Glomerular endothelial cell (primary cell): ENCODE measurements around the gene HOXD12. TPM values are rescaled to one million over a fixed set of nuclear protein-coding genes. Genes with fewer than 3 reads are reported as not detected.

Experiments used
- DNase-seq: peaks from one replicate; pipeline ENCODE4 v3.0.0-alpha.2; 2011; ENCODE audit warnings: low read depth, low spot score; ENCODE audit errors: extremely low read depth
- total RNA-seq: library from RNA; depleted of rRNA; stranded (reverse); fragments of >200 nt; gene quantifications from 2 replicates; pipeline ENCODE4 v1.2.3, GENCODE V29; 2015

The HOXD12 gene
- total RNA-seq, 1 donor from 2014 or later, result not detected

DNA sequence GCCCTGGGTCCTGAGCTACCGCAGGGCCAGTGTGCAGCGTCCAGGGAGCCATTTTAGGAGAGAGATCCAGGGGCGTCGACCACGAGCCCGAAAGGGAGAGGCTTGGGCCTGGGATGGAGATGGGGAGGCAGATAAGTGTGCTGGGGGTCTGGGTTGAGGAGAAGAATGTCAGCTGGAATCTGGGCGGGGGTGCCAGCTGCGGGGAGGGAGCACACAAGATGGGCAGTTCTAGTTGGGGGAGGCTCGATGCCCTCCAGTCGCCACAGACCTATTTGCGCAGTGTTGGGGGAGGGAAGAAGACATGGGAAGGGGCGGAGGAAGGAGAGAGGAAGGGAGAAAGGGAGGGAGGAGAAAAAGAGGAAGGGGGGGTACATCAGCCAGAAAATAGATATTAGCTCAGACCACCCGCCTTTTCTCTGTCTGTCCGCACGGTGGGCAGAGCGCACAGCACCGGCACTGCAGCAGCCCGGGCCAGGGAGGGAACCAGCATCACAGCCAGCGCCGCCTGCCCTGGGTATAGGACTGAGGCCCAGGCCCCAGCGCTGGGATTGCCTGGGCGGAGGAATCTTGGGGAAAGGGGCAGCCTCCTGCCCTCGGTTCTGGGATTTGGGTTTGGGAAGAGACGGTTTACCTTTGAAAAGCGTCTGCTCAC, 5.6 kb downstream of the HOXD12 start:
- no peak for DNase-seq

DNA sequence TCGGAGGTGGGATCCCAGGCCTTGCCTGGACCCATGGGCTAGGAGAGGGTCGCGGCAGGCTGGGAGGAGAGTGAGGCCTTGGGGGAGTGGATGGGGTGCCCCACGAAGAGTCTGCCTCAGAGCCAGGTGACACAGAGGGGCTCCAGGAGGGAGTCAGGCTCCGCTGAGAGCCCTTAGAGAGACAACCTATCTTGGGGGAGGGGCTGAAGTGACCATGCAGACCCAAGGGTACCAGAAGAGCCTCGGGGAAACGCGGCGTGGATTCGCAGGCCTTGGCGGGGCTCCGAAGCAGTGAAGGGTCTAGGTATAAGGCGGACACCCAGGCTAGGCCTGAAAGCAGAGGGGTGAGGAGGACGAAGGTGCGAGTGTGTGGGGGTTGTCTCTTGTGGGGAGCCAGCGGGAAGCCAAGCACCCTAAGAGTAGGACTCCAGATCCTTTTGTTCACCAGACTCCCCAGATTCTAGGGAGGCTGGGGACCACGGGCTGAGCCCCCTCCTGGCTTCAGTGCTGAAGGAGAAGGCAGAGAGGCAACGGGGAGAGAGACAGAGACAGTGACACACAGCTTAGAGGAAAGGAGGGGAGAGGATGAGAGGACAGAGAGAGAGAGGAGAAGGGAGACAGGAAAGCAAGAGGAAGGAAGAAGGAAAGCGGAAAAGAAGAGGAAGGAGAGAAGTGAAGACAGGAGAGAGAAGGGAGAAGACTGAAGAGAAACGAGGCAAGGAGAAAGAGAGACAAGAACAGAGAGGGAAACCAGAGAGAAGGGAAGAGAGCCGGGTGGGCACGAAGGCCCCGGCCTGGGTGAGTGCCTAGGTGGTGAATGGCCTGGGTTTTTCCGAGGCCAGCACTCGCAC, 6.4 kb downstream of the HOXD12 start:
- no peak for DNase-seq

DNA sequence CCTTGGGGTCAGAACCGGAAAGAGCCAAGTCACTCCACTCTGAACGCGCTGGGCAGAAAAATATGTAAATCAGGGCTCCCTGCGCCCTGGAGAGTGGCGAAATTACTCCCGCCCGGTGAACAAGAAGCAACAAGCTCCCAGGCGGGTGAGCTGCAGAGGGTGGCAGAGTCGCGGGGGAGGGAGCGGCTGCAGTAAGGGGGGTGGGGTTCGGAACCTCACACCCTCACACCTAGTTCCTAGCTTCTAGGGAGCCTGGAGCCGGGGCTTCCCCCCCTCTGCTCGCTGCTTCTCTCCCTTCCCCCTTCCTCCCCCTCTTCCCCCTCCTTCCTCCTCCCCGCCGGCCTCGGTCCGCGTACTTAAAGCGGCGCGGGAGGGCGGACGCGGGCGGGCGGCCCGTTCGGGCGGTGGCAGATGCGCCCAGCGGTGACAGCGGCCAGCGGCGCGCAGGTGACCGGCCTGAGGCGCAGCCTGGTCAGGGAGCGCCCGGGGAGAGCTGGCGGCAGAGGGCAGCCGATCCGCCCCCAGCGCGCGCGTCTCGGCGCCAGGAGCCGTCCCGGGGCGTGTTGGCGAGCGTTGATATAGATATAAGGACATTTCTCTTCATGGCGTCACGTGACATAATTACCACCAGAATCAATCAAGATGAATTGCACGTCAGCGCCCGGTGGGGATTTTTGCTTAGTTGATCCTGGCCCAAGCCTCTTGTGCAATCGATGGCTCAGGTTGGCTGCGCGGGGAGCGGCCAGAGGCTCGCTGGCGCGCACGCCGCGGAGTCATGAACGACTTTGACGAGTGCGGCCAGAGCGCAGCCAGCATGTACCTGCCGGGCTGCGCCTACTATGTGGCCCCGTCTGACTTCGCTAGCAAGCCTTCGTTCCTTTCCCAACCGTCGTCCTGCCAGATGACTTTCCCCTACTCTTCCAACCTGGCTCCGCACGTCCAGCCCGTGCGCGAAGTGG, 7.3 kb downstream of the HOXD12 start, which contains the start of gene HOXD11:
Gene HOXD11, plus strand, starts transcription at position 700 of the 959 bp plus-strand sequence. Its CDS starts 76 bp downstream, at position 776.
- no peak for DNase-seq

DNA sequence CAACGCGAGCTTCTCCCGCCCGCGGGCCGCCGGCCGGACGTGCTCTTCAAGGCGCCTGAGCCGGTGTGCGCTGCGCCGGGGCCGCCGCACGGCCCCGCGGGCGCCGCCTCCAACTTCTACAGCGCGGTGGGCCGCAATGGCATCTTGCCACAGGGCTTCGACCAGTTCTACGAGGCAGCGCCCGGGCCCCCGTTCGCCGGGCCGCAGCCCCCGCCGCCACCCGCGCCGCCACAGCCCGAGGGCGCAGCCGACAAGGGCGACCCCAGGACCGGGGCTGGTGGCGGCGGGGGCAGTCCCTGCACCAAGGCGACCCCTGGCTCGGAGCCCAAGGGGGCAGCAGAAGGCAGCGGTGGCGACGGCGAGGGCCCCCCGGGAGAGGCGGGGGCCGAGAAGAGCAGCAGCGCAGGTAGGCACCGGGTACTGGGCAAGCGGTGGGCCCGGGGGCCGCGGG, 8.2 kb downstream of the HOXD12 start:
- no peak for DNase-seq

DNA sequence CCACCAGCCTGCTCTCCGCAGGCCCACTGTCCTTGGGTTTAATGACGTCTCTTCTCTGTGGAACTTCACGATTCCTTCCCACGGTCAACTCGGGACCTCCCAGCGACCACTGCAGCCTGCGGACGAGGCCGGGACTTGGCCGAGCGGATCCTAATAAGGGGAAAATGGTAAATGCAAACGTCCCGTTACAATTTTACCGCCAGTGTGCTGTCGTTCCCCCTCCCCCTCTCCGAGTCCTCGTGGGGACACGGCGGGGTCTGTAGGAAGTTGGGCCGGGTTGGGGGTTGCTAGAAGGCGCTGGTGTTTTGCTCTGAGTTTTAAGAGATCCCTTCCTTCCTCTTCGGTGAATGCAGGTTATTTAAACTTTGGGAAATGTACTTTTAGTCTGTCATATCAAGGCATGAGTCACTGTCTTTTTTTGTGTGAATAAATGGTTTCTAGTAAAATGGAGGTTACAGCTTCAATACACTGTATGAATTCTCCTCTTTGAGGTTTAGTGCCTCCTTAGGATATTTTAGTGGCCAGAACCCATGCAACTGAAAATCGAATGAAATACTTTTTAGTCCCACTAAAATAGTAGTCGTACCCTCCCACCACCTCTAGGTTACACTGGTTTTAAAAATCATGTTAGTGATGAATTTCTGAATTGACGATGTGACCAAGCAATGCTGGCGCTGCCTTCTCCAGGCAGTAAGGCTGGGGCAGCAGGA, 9.8 kb downstream of the HOXD12 start:
- DNase-seq, result no peak

DNA sequence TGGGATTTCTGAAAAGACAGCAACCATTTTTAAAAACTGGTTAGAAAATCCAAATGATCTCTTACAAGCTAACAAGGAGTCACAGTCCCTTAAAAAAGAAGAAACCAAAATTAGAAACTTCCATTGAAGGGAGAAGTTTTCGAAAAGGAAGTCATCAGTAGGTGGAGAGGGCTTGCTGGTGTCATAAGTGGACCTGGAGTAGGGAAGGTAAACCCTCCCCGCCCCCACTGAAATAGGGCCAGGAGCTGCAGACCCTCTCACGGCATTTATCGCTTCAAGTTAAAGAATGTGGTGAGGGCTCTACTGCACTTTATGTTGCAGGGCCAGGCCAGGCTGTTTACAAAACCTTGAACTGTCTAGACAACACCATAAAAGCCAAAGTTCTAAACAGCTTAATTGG, 10.4 kb downstream of the HOXD12 start:
- no peak for DNase-seq

DNA sequence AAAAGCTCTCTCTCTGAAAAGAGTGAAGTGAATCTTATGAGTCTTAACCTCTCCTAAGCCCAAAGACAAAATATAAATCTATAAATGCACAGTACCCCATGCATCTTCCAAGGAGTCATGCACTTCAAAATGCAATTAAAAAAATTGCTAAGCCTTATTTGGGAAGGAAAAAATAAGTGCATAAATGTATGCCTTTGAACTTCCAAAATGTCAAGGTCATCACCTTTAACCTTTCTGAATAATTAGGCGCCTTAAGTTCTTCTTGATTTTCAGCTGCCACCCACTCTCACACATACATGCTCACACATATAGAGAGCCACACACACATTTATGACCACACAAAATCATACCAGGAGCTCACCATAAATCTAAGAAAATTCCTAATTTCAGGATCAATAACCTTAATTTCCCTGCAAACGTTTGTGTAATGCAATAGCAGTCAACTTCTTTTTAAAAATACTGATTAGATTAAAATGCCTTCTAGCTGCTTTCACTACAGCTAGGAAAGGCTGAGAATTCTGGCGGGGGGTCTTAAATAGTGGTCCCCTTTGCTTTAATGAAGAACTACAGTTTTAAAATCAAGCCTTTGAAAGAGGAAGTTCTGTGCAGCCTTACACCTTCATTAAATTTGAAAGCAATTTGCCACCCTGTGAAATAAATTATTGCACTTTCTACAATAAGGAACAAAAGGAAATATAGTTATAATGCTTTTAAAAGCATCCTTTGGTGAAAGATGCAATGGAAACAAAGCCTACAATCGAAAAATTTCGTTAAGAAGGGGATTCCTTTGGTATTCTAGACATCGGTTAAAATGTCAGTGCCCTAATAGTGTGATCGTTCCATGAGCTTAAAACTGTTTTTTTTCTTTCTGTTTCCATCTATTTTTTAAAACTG, 11.1 kb downstream of the HOXD12 start:
- DNase-seq, result no peak

DNA sequence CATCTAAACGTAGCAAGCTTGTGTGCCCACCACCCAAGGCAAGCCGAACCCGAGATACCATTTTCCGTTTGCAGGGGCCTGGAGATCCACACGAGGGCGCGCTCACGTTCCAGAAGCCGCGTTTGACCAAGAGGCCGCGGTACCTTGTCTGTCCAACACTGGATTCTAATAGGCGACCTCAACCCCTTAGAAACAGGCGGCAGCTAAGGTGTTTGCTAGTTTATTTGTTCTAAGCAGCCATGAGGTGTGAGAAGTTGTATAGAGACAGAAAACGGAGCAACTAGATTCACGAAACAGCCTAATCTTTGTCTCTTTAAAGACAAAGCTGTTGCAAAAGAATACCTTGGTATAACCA, 11.7 kb downstream of the HOXD12 start:
- no peak for DNase-seq

DNA sequence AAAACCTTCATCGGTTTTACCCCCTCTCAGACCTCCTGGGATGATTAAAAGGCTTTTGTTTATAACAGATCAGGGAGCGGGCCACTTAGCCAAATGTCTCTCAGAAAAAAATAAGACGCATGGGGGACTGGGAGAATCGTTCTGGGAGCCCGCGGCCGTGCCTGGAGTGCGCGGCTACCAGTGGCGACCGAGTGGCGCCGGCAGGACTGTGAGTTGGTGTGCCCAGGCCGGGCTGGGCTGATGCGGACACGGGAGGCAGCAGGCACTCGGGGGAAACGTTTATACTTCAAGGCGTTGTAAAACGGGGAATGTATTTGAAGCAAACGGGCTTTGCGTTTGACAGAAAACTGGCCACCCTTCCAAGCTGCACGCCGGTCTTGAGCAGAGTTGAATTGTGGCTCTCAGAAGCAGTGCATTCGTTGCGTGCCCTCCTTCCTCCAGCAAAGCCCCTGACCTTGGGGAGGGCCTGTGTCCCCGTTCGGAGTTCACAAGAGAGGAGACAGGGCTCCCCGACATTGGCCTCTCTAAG, 12.3 kb downstream of the HOXD12 start:
- no peak for DNase-seq

DNA sequence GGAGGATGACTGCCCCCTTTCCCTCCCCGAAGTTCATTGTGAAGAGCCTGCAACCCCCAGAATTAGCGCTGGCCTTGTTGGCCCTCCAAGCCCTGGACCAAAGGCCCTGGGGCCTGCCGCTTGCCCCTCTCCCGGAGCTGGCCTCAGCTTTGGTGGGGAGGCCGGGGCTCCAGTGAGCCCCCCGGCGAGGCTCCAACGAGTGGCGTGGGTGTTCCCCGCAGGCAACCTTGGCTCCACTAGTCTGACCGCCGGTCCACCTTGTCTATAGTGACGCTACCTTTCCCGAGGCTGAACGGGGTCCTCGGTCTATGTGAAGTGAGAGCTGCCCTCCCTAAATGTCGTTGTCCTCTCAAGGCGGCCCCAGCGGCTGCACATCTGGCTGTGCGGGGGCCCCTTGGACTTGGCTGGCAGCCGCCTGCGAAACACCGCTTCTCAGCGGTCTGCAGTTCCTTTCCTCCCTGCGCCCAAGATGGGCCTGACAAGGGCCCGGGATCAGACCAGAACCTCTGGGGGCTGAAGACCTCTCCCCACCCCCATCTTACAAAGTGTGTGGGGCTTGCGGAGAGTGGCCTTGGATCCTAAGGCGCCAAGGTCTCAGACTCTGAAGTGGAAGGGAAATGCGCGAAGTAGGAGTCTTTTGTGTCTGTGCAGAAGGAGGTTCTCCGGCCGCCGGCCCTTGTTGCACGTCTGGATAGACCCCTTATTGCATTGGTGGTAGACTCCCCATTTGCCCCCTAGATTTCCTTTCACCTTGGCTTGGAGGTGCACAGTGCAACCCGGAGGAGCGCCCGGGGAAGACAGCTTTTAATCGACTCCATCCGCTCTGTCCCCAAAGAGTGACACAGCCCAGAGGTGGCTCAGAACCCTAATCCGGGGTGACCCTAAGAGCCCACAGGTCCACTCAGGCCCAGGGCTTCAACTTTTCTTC, 13.0 kb downstream of the HOXD12 start:
- DNase-seq, result no peak

DNA sequence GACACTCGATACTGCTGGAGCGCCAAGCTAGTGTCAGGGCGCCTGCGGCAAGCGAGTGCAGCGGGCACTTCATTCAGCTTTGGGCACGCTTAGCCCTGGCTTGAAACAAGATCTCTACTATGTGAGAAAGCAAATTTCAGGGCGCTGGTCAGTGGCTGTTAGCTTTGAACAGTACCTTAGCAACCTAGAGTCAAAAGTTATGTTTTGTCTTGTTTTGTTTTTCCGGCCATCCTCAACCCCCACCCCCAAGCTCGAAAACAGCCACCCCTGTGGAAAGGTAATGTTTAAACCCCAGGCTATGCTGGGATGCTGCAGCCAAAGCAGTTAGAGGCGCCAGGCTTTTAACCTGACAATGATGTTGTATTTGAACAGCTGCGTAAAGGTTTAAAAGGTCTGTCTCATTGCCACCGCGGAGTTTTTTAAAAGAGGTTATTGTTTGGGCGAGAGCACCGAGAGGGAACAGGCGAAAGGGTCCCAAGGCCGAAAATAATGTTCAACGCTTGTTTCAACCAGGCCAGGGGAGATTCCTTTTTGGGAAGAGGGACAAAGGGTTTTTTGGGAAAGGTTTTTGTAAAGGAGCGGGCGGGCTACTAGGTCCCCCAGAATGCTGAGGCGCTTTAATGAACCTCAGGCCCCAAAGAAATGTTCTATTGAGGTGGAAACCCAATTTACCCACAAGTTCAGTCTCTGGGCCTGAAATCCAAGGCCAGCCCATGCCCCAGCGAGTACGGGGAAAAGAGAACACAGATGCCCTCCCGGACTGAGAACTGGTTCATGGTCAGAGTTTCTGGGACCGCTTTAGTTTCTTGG, 14.7 kb downstream of the HOXD12 start:
- DNase-seq, result no peak

DNA sequence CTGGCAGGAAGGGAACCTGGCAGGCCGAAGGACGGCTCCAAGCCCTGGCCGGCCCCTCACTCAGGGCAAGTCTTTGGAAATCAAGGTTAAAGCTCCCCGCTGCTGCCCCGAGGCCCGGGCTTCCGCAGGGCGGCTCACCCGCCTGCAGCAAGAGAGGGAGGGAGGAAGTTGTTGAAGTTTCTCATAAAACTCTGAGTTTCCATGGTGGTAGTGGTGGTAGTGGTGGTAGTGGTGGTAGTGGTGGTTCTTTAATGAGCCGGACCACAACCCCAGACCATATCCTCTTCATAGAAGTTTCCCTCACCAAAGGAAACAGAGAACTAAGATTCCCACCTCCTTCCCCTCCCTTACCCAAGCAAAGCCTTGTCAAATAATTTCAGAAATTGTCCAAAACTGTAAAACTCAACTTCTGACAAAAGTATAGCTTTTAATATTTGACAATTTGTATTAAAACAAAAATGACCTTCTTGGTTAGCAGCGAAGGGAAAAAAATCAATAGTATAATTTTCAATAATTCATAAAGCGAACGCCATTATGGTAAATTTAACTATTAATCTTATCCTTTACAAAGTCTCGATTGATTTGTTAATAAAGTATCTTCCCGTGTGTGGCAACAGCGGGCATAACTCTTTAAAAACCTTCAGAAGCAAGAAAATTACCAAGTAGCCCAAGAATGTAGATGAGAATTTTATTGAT, 15.5 kb downstream of the HOXD12 start:
- DNase-seq, result no peak

DNA sequence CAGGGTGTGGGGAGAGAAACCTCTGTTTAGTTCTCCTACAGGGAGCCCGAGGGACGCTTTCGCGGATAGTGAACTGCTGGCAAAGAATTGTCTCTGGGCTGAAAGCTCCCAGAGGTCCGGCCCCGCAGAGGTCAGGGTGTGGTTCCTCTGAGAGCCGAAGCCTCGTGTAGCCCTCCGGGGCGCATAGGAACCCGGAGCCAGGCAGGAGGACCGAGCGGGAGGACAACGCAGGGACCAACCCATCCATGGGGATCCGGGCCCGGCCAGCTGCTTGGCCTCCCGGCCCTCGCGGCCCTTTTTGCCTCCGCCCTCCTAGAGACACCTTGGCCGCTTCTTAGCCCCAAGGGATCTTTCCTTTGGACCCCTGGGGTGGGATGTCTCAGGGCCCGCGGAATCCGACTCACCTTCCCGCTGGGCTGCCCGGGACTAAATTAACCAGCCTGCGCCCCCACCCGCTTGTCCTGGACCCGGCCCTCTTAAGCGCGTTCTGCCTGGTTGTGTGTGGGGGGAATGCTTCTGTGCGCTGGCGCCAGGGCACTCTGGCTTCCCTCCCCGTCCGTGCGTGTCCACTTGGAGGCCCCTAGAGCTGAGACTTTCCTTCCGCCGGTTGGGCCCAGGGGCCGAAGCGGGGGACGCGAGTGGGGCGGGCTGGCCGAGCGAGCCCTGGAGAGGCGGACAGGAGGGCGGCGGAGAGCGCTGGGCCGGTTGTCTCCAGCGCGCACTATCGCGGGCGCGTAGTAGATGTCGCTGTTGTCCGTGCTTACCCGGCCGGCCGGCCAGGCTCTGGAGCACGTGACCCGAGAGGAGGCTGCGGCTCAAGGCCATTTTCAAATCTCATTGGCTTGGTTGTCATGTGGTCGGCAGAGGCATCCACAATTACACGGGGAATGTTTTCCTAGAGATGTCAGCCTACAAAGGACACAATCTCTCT, 16.6 kb downstream of the HOXD12 start, which contains the start of gene HOXD10:
Gene HOXD10, plus strand, starts transcription at position 896 of the 931 bp plus-strand sequence. CDS start 56 bp downstream, outside the sequence.
- DNase-seq, result no peak

DNA sequence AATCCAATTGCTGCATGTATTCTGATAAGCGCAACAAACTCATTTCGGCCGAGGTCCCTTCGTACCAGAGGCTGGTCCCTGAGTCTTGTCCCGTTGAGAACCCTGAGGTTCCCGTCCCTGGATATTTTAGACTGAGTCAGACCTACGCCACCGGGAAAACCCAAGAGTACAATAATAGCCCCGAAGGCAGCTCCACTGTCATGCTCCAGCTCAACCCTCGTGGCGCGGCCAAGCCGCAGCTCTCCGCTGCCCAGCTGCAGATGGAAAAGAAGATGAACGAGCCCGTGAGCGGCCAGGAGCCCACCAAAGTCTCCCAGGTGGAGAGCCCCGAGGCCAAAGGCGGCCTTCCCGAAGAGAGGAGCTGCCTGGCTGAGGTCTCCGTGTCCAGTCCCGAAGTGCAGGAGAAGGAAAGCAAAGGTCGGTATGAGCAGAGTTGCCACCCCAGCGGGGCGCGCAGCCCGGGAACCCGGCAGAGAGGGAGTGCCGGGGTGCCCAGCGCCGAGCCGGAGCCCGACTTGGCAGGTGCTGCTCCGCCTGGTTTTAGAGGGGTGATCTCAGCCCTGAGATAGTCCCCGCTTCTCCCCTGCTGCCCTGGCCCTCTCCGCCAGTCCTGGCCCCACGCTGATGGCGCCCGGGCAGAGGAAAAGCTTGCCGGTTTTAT, 17.7 kb downstream of the HOXD12 start:
- DNase-seq, result no peak

DNA sequence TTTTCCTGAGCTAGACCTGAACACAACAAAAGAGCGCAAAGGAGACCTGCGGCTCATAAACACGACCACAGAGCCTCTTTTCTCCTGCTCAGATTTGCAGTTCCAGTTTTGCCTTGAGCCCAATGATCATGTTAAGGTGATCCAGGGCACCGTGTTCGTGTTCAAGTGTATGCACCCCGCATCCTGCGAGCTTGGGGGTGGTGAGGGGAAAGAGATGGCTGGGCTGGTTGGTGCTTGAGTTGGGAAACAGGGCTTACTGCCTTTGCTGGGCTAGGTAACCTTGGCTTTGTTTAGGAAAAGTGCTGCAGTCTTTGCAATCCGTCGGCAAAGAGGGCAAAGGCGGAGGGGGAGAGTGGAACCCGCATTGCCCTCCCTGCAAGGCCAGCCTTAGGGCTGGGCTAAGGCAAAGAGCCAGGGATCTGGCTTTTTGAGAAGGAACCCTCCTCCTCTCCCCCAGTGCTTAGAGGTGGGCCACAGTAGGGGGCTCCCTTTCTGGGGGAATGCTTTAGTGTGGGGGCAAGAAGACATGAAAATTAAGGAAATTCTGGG, 18.3 kb downstream of the HOXD12 start:
- no peak for DNase-seq
